ENCODE results near the gene ADAMTS12.

The ADAMTS12 gene

DNA sequence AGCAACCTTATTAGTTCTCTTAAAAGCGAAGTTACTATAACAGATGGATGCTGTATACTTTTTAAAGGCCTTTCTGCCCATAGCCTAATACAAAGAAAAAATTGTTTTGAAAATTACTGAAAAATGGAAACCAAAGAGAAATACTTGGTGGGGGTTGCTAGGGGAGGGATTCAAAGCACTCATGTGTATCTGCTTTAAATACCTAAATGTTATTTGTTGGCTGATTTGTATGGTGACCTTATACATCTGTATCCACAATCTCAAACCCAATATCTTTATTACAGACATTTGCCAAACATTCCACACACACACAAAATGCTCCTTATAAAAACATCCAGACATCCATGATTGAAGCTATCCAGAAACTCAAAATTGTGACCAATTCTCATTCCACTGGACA lies 172.0 kb downstream of the ADAMTS12 start:
- no peak for DNase-seq (ENCODE audit: low read depth in 2 of 2)

DNA sequence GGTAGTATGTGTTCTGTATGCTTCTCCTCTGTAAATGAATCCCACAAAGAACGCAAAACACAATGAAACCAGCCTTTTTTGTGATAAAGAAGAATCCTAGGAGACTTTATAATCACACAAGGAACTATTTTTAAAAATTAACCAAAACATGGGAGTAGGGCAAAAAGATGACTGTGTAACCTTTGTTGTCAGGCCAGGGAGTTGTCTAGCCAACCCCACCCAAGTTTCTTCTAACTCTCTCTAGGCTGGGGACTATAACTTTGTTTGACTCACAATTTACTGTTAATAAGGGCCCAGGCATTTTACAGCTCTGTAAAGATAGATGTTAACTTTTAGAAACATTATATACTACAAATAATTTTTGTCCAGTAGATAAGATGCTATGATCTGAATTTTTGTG lies 176.1 kb downstream of the ADAMTS12 start:
- DNase-seq (ENCODE audit: low read depth in 2 of 2): no peak

DNA sequence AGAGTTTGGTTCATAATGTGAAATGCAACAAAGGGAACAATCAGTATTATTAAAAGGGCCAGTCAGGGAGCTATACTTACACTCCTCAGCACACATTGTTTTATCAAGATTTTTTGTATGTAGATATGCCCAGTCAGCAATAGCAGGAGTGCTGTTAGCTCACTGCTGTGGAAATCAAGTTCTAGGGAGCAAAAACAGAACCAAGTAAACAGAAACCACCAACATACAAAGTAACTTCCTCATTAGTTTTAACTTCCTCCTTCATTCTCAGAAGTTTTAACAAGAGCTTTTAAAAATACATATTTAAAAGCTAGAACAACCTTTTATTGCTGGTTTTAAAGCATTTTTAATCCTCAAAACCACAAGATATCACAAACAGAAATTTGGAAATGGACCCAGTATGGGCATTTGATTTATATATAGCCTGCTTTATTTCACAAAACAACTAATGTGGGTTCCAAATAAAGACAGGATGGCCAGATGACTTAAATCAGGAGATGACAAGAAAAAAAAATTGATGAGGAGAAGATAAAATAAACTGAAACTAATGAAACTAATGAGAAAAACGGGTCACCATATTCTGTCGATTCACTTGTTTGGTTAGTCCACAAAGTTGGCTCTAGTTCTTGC lies 178.5 kb downstream of the ADAMTS12 start:
- no peak for DNase-seq (ENCODE audit: low read depth in 2 of 2)

DNA sequence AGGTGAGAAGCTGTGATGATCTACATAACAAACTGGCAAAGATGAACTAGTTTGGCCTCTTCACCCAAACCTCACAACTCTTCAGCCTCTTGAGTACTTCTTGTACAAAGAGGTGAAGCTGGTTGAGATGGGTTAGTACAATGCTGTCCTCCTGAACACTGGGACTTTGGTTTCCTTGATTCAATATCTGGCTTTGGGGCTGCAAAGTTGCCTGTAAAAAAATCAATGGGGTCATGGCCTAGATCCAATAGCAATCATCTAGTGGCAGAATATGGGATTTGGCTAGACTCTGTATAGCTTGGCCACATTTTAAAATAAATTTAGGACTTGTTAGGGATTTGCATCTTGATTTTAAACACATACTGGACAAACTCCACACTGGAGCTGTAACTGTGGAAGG lies 179.1 kb downstream of the ADAMTS12 start:
- DNase-seq (ENCODE audit: low read depth in 2 of 2): no peak

DNA sequence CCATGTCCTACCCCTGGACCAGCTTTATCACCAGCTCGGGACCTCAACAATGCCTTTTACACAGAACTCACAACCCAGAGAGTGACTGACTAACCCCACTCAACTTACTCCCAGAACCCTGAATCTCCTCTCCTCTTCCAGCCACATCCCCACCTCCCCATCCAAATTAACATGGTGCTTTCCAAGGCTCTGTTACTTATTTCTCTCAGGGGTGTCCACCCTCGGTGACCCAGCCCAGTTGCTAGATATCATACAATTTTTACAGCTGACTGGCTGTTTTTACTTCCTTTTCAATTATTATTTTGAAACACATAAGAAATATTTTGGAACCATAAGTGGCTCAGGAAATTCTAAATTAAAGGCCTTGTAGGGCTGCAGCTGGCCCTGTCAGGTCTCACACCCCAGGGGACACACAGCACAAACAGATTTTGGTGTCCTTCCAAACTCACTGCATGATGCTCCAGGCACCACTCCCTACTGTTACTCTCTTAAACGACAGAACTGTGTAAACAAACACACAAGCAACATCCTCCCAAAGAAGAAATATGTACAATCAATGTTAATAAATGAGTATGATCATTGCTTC lies 180.6 kb downstream of the ADAMTS12 start:
- DNase-seq (ENCODE audit: low read depth in 2 of 2): no peak

DNA sequence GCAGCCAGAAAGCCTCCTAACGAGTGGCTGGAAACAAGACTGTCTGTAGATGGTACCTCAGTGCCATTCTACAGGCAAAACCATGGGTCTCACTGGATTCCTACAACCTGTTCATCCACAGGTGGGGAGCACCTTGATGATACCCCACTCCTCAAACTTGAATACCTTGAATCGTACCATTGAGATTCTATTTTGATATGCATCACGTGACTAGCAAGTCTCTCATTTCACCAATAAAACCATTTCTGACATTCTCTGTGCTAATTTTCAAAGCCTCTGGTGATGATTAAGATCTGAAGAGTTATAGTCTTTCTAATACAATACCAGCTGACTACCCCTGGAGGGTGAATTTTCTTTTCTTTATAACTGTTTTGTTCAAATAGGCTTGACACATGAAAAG lies 188.9 kb downstream of the ADAMTS12 start:
- no peak for DNase-seq (ENCODE audit: low read depth in 2 of 2)

DNA sequence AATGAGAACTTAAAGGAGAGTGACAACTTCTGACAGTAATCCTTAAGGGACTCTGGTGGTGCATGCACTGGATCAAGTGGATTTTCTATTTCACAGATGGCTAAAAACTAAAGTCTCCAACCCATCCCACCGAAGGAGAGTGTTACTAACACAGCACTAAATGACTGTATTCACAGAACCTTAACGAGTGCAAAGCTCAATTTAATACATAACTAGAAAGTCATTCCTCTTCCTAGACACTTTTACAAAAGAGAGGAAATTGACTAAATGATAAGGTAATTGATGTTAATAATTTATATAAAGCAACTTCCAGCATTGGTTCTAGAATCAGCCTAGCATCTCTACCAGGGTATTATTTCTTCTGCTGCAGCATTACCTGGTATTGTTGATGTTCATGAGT lies 189.8 kb downstream of the ADAMTS12 start:
- no peak for DNase-seq (ENCODE audit: low read depth in 2 of 2)

DNA sequence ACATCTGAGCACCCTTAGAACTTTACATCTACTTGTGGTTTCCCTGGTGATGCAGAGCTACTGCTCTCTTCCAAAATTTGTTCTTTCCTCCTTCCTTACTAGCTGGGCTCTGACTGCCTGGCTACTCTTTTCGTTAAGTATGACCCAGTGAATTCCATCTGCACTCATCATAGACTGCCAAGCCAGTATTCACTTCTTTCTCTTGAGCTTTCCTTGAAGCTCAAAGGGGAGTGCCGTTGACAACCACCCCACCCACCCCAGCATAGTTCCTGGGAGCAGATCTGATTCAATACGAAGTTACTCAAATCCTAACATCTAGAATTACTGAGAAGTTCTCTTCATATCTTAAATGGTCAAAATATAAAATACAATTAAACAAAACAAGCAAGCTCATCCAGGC lies 190.5 kb downstream of the ADAMTS12 start:
- peak in 1 of 2 experiments; percentile 19 for DNase-seq (ENCODE audit: low read depth in 2 of 2)

DNA sequence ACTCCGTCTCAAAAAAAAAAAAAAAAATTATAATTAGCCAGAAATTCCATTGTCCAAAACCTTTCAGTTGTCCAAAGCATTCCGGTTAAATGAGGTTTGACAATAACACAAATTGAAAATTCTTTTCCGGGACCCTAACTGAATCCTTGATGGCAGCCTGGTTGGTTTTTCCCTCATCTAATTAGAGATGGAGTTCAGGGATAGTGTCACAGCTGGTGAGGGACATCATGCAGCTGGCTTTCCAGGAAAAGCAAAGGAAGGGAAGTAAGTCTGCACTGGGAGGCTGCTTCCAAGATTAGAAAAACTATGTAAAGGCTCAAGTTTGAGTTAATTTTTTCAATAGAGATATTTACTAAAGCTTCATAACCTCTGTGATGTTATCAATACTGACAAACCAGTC lies 195.4 kb downstream of the ADAMTS12 start:
- no peak for DNase-seq (ENCODE audit: low read depth in 2 of 2)

DNA sequence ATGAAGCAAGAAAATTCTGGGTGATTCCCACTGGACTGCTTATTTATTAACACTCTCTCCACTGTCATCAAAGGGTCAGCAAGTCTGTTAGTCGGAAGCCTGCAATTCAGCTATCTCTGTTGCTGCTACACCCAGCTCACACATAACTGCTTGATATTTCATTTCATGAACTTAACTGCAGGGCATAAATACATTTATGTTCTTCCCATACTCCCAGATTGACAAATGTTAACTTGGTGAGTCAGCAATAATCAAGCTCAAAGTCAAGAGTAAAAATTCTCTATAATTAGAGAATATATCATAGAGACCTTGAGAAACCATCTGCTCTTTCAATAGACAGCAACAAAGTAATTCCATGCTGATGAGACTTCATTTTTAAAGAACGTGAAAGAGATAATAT lies 198.8 kb downstream of the ADAMTS12 start:
- peak; percentile 21 to 34 for DNase-seq (ENCODE audit: low read depth in 2 of 2)

DNA sequence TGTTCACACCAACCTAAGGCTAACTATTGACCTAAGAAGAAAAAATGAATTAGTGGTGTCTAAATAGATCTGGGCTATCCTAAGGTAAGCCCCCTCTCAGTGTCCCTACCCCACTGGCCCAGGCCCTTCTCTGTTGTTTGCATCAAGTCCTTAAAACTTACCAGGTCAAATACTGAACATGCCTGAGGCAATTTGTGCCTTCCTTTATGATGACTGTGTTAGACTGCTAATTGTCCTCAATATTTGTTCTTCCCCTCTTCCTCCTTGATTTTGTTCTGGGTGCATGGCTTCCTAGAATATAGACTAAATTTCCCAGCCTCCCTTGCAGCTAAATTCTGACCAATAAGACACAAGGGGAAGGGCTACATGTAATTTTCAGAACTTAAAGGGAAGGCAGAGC lies 199.9 kb downstream of the ADAMTS12 start:
- DNase-seq (ENCODE audit: low read depth in 2 of 2): no peak

DNA sequence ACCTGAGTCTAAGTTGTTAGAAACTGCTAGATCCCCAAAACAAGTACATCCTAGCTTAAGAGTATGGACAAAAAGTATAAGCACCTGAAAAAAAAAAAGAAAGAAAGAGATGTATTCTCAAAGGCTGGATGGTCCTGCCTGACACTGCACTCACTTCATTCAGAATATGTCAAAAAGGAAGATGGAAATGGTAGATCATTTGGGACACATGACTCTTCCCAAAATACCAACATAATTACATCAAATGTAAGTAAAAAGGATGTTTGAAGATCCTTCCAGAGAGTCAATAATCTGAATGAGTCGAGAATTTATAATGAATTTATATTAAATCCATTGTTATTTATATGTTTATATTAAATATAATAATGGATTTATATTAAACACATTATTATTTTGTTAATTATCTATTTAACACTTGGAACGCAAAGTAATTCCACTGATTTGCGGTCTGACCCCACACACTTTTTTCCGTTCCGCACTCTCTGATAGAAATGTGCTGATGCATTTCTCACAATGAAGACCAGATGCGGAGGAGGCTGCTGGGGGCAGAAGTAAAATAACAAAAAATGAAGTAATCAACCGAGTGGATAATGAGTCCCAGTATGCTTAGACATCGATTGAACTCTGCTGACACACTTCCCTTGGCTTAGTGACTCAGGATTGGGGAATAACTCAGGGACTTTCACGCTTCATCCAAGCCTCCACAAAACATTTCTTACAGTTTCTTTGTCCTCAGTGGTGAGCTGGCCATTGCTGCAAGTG lies 201.2 kb downstream of the ADAMTS12 start:
- peak; percentile 92 to 94 for DNase-seq (ENCODE audit: low read depth in 2 of 2)

DNA sequence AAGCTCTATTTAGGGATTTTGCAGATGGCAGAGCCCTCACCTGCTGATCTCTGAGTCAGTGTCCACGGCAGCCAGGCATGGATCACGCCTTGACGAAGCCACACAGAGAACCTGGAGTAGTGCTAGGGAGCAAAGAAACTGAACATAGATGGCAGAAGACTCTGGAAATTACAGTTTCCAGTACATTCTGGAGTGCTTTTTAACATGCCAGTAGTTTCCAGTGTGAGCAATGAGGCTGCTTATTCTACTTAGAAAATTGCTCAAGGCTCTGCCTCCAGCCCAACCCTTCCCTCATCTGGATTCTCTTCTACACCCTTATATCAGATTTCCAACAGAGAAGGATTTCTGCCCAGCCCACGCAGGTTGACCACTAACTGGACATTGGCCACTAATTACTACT lies 203.3 kb downstream of the ADAMTS12 start:
- DNase-seq (ENCODE audit: low read depth in 2 of 2): no peak

DNA sequence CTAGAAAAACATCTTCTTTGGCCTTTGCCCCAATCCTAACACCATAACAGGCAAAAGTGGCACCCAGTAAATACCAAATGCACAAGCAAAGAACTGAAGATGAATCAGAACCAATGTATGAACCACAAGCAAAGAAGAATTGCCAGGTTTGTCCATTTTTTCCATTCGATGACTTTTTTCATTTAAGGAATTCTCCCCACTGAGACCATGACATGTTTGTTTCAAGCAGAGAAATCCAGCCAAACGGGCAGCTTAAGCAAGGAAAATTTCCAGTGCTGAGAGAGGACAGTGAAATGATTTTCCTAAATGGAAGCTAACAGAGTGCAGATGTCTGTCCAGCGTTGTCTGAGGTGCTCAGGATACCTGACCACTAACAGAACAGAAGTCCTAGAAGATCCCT lies 203.7 kb downstream of the ADAMTS12 start:
- DNase-seq (ENCODE audit: low read depth in 2 of 2): peak in 1 of 2 experiments; percentile 12

DNA sequence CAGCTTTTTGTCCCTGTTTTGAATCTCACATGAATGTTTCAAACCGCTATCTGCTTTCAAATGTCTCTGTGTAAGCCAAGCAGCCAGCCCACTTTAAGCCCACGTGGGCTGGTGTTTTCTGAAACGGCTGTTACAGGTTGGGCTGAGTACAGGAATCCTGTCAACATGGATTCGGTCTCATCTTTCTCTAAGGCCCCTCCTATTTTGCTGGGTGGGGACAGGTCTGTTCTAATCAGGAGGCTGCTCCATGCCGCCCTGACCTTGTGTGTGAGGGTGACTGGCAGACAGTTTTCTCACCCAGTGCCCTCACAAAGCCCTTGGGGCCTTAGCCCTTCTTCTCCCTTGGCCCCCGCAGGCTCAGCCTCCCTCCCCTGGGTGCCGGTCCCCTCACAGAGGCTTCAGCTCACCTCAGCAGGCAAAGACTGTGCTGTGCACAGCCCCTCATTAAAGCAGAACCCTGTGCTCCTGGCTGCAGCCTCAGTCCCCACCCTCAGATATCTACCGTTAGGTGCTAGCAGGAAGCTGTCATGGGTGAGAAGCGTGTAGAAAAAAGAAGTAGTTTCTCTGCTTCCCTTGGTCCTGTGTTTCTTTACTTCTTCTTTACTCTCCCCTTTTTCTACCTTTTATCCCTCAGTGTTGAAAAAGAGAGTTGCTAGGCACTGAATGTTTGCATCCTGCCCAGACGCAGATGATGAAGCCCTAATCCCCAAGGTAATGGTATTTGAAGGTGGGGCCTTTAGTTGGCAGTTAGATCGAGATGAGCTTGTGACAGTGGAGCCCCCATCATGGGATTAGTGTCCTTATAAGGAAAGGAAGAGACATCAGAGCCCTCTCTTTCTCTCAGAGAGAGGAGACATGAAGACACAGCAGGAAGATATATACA lies 205.7 kb downstream of the ADAMTS12 start:
- DNase-seq (ENCODE audit: low read depth in 2 of 2): no peak

DNA sequence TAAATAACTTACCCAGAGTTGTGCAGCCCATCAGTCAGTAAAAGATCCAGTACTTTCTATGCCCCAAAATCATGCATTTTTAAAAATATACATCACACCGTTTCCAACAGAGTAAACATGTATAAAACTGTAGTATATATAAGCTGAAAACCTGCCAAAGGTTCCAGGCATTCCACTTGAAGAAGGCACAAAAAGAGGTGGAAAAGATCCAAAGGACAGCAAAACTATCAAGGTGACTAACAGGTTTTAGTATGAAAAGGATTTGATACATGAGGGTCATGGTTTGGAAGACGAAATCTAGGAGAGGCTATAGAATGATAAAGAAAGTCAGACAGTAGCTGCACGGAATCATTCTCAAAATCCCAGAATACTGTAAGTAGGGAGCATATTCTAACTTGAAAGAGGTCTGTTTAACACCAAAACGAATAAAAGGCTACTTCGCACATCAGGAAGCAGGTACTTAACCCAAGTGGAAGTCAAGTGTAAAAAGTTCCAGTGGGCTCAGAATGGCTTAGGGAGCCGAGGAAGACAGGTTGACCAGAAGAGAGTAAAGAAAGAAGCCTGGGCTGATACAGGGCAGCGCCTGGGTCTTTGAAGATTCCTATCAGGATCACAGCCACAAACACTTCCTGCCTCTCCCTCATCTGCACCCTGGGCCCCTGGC lies 207.2 kb downstream of the ADAMTS12 start:
- no peak for DNase-seq (ENCODE audit: low read depth in 2 of 2)

DNA sequence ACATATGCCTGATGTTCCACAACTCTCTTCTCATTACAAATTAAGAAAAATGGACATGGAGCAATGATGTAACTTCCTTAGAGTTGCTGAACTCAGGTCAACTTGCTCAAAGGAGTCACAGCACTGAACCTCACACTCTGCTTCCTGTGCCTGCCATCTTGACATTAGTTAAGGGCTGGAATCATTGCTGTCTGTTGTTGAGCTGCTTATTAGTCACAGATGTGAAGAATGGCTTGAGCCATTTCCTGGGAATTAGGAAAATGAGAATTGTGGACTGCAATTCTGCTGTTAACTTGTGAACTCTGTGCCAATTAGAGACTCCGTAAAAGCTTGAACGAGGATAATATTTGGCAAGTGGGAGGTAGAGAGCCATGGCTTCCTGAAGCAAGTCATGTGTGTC lies 212.0 kb downstream of the ADAMTS12 start:
- peak in 1 of 2 experiments; percentile 64 for DNase-seq (ENCODE audit: low read depth in 2 of 2)

DNA sequence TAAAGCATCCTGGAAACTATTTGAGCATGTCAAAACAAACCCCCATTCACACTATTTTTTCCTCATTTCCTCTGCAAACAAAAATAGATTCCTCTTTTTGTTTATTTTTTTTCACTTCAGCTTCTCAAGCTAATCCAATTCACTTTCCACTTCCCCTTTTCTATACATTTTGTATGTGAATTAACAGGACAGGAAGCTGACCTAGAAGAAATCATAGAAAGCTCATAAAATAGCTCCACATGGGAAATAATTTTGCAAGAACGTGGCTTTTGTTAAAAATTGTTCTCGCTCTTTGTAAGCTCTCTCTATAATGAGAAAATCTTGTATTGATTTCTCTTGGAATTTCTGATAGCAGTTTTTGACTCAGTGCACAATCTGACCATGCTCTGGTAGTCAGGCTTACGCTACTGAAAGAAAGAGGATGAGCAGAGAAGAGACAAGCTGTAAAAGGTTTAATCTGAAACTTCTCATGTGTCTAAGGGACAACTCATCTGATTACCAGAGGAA lies 215.8 kb downstream of the ADAMTS12 start:
- DNase-seq (ENCODE audit: low read depth in 2 of 2): no peak

DNA sequence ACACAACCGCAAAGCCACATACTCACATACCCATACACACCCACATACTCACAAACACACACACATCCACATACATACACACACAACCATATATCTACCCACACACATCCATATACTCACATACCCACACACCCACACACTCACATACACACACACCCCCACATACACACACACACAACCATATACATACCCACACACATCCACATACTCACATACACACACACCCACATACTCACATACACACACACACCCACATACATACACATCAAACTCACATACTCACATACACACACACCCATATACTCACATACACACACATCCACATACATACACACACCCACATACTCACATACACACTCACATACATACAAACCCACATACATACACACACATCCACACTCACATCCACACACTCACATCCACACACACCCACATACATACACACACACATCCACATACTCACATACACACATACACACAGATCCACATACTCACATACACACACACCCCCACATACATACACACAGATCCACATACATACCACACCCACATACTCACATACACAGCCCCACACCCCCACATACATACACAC lies 220.0 kb downstream of the ADAMTS12 start:
- DNase-seq (ENCODE audit: low read depth in 2 of 2): no peak

DNA sequence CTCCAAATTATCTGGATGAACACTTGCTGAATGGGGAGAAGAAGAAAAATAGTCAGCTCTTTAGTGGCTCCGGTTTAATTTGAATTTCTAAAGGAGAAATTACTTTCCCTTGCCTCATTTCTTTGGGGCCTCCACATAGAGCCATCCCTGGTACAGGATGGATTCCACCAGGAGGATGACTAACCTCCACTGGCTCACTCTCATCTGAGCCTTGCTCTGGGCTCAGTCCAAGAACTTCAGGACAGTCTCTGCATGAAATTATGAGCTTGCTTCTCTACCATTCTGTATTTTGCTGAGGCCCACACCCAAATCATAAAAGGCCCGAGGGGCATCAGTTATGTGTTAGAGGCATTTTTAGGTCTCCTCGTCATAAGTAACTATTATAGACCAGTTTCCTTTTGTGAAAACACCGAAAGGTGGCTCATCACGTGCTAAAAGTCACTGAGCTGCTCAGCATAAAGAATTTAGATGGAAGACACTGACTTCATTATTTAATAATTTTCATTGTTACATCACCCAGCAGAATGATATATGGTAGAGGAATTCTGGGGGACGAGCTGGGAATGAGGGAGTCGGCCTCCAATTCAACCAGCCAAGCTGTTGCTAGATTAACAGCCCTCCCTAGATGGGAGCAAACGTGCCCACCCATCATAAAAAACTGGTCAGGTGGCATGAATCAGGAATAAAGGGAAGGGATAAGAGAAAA lies 228.9 kb downstream of the ADAMTS12 start:
- peak in 1 of 2 experiments; percentile 50 for DNase-seq (ENCODE audit: low read depth in 2 of 2)
